ENCODE results near the gene PIK3R5. TPM values are rescaled to one million over a fixed set of nuclear protein-coding genes. Genes with fewer than 3 reads are reported as not detected.

The PIK3R5 gene
- total RNA-seq, 6 donors from 2014 or later: 22.3 to 175 (median 49.8) TPM

DNA sequence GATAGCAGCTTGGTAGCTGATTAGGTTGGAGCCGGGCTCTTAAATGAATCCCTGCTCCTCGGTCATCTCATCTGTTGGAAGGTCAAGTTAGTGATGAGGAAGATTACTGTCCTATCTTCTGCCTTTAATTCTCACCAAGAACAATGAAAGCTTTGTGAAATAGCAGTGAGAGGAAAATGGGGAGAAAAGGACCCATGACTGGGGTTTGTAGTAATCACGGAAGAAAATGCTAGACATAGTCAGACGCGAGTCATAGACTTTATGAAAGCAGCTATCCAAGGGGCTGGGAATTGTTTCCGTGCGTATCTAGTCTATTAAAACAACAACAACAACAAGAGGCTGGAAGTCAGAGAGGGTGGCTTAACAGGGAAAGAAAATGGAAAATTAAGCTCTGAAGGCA, 18.3 kb downstream of the PIK3R5 start:
- H3K9me3 ChIP-seq: no peaks in the 10 kb centered on the region
- H3K27ac ChIP-seq: no peak overlapping the region
- DNase-seq: no peak
- 94 to 96% methylated on average over 7 of the region's 7 CpGs for WGBS, 2 donors
- no peak overlapping the region for H3K4me3 ChIP-seq
- TF ChIP-seq POLR2AphosphoS5 (IDR thresholded peaks at IDR 0.05): no peak
- TF ChIP-seq POLR2A (IDR thresholded peaks at IDR 0.05): no peak
- TF ChIP-seq EP300 (IDR thresholded peaks at IDR 0.05): no peak
- TF ChIP-seq, protein P1, sequence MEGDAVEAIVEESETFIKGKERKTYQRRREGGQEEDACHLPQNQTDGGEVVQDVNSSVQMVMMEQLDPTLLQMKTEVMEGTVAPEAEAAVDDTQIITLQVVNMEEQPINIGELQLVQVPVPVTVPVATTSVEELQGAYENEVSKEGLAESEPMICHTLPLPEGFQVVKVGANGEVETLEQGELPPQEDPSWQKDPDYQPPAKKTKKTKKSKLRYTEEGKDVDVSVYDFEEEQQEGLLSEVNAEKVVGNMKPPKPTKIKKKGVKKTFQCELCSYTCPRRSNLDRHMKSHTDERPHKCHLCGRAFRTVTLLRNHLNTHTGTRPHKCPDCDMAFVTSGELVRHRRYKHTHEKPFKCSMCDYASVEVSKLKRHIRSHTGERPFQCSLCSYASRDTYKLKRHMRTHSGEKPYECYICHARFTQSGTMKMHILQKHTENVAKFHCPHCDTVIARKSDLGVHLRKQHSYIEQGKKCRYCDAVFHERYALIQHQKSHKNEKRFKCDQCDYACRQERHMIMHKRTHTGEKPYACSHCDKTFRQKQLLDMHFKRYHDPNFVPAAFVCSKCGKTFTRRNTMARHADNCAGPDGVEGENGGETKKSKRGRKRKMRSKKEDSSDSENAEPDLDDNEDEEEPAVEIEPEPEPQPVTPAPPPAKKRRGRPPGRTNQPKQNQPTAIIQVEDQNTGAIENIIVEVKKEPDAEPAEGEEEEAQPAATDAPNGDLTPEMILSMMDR (IDR thresholded peaks at IDR 0.05): no peak
- H3K4me1 ChIP-seq: peaks cover 0 to 10% (median 0%) of the 10 kb centered on the region in 4 donors
- no peaks in the 10 kb centered on the region for H3K27me3 ChIP-seq
- no peak for ATAC-seq (ENCODE audit: low FRiP score in 2 of 2)
- H3K36me3 ChIP-seq: no peaks in the 10 kb centered on the region

DNA sequence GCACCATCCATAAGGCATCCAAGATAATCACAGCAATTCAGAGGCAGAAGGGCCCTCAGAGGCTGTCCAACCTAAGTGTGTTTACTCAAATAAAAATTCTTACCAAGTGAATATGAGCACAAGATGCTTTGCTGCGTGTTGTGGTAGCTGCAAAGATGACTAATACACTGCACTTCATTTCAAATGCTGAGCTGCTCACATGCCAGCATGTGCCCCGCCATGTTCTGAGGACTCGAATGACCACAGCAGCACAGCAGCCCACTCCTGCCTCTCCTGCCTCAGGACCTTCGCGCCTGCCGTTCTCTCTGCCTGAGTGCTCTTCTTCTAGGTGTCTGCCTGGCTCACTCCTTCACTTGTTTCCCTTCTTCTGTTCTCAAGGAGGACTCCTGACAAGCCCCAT, 19.0 kb downstream of the PIK3R5 start:
- peaks cover 0 to 15% (median 5%) of the 10 kb centered on the region in 4 donors for H3K4me1 ChIP-seq
- WGBS, 2 donors: 82 to 86% methylated on average over 6 of the region's 6 CpGs
- TF ChIP-seq EP300 (IDR thresholded peaks at IDR 0.05) (no peak), POLR2A (IDR thresholded peaks at IDR 0.05) (no peak), POLR2AphosphoS5 (IDR thresholded peaks at IDR 0.05) (no peak)
- TF ChIP-seq, protein P1 (IDR thresholded peaks at IDR 0.05): no peak
- H3K4me3 ChIP-seq: no peak overlapping the region
- H3K9me3 ChIP-seq: no peaks in the 10 kb centered on the region
- no peak for ATAC-seq (ENCODE audit: low FRiP score in 2 of 2)
- H3K36me3 ChIP-seq: no peaks in the 10 kb centered on the region
- DNase-seq: no peak
- H3K27ac ChIP-seq: no peak overlapping the region
- H3K27me3 ChIP-seq: no peaks in the 10 kb centered on the region

DNA sequence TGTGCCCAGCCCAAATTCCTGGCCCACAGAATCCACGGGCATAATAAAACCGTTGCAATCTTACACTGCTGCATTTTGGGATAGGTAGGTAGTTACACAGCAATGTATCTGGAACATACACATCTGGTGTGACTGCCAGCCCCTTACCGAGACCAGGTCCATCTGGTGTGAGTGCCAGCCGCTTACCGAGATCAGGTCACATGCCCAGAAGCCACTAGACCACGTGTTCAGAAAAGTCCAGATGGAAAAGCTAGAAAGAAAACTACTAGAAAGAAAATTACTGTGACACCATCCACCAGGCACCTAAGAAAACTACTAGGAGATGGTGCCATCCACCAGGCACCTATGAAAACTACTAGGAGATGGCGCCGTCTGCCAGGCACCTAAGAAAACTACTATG, 19.4 kb downstream of the PIK3R5 start:
- TF ChIP-seq POLR2AphosphoS5 (IDR thresholded peaks at IDR 0.05) (no peak), POLR2A (IDR thresholded peaks at IDR 0.05) (no peak)
- Histone ChIP-seq H3K4me3 (no peak overlapping the region), H3K36me3 (no peaks in the 10 kb centered on the region), H3K27ac (no peak overlapping the region), H3K4me1 (peaks cover 0 to 16% (median 7%) of the 10 kb centered on the region in 4 donors), H3K27me3 (no peaks in the 10 kb centered on the region), H3K9me3 (no peaks in the 10 kb centered on the region)
- WGBS, 2 donors: 84 to 88% methylated on average over 8 of the region's 8 CpGs
- ATAC-seq (ENCODE audit: low FRiP score in 2 of 2) (no peak), DNase-seq (no peak)

DNA sequence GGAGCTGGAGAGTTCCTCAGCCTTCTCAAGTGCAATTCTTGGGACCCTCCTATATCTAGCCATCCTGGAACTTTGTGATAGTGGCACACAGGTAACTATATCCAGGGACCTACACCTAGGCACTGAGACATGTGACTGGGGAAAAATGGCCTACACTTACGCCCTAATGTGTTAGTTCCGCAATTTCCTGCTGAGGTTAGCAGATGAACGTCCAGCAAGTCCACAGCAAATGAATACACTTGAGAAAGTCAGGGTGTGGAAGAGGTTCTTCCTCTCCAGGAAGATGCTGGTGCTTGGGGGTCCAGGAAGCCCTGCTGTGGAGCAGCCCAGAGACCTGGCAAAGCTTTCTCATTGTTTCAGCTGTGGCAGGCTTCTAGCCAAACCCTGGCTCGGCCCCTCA, 20.8 kb downstream of the PIK3R5 start:
- DNase-seq (no peak), ATAC-seq (ENCODE audit: low FRiP score in 2 of 2) (peak in 1 of 2 donors; percentile 34)
- H3K9me3 ChIP-seq: no peaks in the 10 kb centered on the region
- TF ChIP-seq POLR2A (IDR thresholded peaks at IDR 0.05): no peak
- no peak for TF ChIP-seq POLR2AphosphoS5 (IDR thresholded peaks at IDR 0.05)
- TF ChIP-seq, protein P1 (IDR thresholded peaks at IDR 0.05): no peak
- TF ChIP-seq EP300 (IDR thresholded peaks at IDR 0.05): no peak
- H3K36me3 ChIP-seq: no peaks in the 10 kb centered on the region
- H3K27ac ChIP-seq: peak overlapping the region; percentile 29 to 81 (median 64)
- 33 to 41% methylated on average over 1 to 4 of the region's 4 CpGs for WGBS, 2 donors
- peaks cover 0 to 16% (median 7%) of the 10 kb centered on the region in 4 donors for H3K4me1 ChIP-seq
- H3K27me3 ChIP-seq: no peaks in the 10 kb centered on the region
- no peak overlapping the region for H3K4me3 ChIP-seq

DNA sequence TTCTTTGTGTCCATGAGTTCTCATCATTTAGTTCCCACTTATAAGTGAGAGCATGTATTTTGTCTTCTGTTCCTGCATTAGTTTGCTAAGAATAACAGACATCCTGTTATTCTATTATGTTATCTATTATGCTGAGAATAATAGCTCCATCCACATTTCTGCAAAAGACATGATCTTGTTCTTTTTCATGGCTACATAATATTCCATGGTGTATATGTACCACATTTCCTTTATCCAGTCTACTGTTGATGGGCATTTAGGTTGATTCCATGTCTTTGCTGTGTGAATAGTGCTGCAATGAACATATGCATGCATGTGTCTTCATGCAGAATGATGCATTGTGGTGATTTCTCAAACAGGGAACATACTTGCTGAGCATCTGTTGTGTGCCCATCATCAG, 21.4 kb downstream of the PIK3R5 start:
- ATAC-seq (ENCODE audit: low FRiP score in 2 of 2): no peak
- no peaks in the 10 kb centered on the region for H3K27me3 ChIP-seq
- H3K4me1 ChIP-seq: peaks cover 0 to 16% (median 7%) of the 10 kb centered on the region in 4 donors
- H3K27ac ChIP-seq: peak overlapping the region in 2 of 4 donors; percentile 74 to 81
- no peak overlapping the region for H3K4me3 ChIP-seq
- no peaks in the 10 kb centered on the region for H3K9me3 ChIP-seq
- no peaks in the 10 kb centered on the region for H3K36me3 ChIP-seq
- TF ChIP-seq, protein P1 (IDR thresholded peaks at IDR 0.05): no peak
- no peak for TF ChIP-seq EP300 (IDR thresholded peaks at IDR 0.05)
- no peak for TF ChIP-seq POLR2A (IDR thresholded peaks at IDR 0.05)
- TF ChIP-seq POLR2AphosphoS5 (IDR thresholded peaks at IDR 0.05): no peak
- no peak for DNase-seq
